ENCODE results near the gene TNS1. TPM values are rescaled to one million over a fixed set of nuclear protein-coding genes. Genes with fewer than 3 reads are reported as not detected.

The TNS1 gene
- total RNA-seq, 1 experiment from 2014 or later, result 0.49 TPM

- POLR2A ChIA-PET, result no interaction called here
- in situ Hi-C loops (cut with HindIII; ENCODE audit: low pct_unique_long_range_greater_than_20kb, low sequenced_read_pairs), result no loop called here
- no peak for ATAC-seq
These were observed 203.0 kb downstream of the TNS1 start for GRCh38 chr2:217799563-217800432.

More at GRCh38 chr2:217799563-217800432, 203.0 kb downstream of the TNS1 start:
- no peaks in the 10 kb centered on the region for H3K27me3 ChIP-seq (ENCODE audit: control insufficient read depth, insufficient read depth, low read length)
- no peaks in the 10 kb centered on the region for H3K36me3 ChIP-seq (ENCODE audit: control insufficient read depth, insufficient read depth, low read length)
- TF ChIP-seq CTCF (IDR thresholded peaks at IDR 0.05) (no peak), REST (IDR thresholded peaks at IDR 0.05; ENCODE audit: insufficient read depth in 1 of 2, low read depth in 2 of 2, low read length in 1 of 2) (no peak), POLR2AphosphoS5 (IDR thresholded peaks at IDR 0.05; ENCODE audit: low read depth, low read length) (no peak), SIN3A (IDR thresholded peaks at IDR 0.05; ENCODE audit: borderline replicate concordance, insufficient read depth, low read depth, low read length) (no peak), TCF7L2 (IDR thresholded peaks at IDR 0.05; ENCODE audit: low read depth, low read length) (no peak)
- no peak for DNase-seq (ENCODE audit: low read depth, low spot score)
- no peaks in the 10 kb centered on the region for H3K4me1 ChIP-seq (ENCODE audit: control insufficient read depth, insufficient read depth, low read length)
- BruUV-seq (replicated peaks), result no TSS peak
- no peak overlapping the region for H3K4me3 ChIP-seq (ENCODE audit: low read depth in 2 of 2, low read length in 2 of 2)
- CTCF ChIA-PET, result interaction anchor here (0.6 kb wide), 1 partner anchor 87 kb away, joined by 3 read pairs; no protein-coding TSS in a partner anchor
- no peak overlapping the region for H3K27ac ChIP-seq (ENCODE audit: low read length)
- intact Hi-C loops (cut with micrococcal nuclease; ENCODE audit: unreplicated experiment), result no loop called here
- no peaks in the 10 kb centered on the region for H3K9me3 ChIP-seq (ENCODE audit: control insufficient read depth, insufficient read depth, low read depth, low read length)

Data from Panc1 (cell line).